ENCODE results near the gene FBXW7.

The FBXW7 gene

DNA sequence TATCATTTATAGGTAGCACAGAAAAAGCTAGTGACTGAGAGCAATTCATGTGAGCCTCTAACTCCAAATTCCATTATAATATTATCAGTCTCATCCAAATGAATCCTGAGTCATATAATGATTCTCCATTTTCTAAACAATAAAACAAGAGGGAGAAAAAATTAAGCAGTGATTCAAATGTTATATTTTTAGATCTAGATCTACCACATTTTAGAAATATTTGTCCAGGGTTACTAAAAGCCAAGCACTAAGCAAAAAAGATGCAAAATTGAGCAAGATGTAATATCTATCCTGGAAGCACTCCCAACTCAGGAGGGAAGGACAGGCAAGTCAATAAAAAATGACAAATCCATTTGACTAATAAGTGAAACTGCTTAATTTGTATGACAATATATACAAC, 172.8 kb downstream of the FBXW7 start:
- no peak for DNase-seq

DNA sequence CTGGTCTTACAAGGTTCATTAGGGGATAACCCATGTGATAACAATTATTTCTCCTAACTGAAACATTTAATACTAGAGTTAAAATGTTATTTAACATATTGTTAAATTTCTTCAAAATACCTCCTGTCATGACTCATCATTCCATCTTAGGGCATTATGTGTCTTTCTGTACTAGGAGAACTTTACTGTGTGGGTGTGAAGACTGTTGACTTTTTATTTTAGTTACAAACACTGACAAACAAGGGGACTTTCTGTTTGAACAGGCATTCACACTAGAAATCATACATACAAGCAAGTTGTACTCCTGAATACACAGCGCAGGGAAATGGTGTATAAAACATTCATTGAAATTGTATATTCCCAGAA, 175.9 kb downstream of the FBXW7 start:
- no peak for DNase-seq

DNA sequence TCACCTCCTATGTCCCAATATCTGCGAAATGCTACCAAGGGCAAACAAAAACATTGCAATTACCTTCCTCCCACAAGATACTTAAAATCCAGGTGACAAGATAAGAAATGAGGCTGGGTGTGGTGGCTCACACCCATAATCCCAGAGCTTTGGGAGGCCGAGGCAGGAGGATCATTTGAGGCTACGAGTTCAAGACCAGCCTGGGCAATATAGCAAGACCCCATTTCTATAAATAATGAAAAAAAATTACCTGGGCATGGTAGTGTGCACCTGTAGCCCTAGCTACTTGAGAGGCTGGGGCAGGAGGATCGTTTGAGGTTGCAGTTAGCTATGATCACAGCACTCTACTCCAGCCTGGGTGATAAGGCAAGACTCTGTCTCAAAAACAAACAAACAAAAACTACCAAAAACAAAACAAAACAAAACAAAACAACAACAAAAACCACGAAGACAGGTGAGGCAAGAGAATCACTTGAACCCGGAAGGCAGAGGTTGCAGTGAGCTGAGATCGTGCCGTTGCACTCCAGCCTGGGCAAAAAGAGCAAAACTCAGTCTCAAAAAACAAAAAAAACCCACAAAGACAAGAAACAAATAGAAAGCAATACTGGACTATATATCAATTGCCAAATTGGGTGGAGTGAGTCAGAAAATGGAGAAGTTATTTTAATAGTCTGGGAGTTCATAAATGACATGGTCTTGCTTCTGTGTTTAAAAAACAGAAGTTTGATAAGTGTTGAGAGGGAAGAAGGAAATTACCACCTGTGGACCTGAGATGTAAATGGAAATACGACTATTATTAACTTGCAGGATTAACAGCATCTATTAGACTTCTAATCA, 176.5 kb downstream of the FBXW7 start:
- DNase-seq: no peak

DNA sequence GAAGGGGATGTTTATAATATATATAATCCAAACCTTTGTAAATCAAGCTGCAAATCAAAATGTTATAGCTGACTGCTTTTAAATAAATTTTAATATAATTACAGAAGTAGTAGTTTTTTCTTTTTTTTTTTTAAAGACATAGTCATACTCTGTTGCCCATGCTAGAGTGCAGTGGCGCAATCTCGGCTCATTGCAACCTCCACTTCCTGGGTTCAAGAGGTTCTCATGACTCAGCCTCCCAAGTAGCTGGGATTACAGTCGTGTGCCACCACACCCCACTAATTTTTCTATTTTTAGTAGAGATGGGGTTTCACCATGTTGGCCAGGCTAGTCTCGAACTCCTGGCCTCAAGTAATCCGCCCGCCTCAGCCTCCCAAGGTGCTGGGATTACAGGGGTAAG, 178.7 kb downstream of the FBXW7 start:
- DNase-seq: no peak

DNA sequence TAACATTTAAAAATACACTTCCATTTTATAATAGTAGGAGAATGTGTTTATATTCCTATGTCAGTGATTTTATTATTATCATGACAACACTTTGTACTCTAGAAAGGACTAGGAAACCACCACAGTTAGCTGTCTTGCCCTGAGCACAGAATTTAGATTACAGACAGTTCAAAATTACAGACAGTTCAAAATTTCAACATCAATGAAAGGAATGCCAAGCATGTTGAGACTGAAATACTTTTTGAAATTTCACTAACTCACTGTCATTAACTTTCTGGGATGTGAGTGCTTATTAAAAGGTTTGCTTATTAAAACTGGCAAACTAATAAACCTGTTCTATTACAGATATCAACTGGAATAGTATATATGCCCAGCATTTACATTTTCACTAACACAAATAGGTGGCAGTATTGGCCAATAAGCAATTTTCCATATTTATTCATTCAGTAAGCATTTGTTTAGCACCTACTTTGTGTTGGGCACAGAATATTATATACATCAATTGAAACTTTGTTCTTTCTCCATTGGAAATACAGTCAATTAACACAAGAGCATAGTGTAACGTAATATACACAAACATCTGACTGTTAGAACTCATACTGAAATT, 179.4 kb downstream of the FBXW7 start:
- DNase-seq: no peak

DNA sequence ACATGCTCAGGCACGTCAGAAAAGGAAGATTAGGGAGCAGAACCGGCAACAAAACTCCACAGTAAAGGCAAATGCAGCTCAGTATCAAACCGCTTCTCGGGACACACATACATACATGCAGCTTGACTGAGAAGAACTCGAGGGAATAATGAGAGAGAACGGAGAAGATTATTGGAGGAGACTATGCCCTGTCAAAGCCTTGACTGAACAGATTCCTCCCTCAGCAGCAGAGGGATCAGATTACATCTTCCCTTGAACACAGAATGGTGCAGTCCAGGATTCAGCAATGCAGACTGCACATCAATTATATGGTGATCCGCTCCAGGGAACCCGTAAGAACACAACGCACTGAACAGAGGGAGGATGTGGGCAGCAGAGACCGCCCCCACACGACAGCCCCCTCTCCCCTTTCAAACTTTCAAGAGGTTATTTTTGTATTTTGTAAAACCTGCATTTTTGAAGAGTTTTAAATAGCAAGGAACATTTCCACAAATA, 183.2 kb downstream of the FBXW7 start:
- peak; percentile 78 for DNase-seq

DNA sequence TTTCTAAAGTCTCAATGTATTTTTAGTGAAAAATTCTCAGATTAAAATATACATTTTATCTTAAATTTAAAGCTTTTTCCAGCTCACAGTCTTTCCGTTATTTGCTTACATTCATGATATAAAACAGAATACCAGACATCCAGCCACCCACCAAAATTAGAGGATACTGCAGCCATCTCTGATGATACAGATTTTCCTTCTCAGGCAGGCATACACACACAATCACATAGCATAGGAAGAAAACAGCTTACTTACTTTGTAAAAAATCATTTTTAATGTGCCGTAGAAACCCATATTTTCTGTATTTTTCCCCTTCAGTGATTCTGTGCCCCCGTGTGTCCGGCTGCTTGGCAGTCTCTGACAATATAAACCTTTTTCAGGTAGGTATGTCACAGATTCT, 183.7 kb downstream of the FBXW7 start:
- DNase-seq: no peak

DNA sequence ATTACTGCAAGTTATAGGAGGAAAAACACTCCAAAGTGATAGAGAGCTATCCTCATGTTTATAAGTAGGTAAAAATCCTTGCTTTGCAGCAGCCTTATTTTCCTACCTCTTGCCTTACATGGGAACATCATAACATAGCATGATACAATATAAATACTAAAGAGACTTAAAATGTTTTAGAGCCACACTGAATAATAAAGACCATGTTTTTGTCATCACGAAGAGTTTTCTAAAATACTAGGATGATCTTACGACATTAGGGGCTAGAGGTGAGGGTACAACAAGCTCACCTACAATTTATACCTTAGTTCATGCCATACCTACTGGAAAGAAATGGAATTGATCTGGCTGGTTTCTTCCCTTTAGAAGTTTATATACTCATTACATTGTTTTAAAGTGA, 184.8 kb downstream of the FBXW7 start:
- DNase-seq: no peak

DNA sequence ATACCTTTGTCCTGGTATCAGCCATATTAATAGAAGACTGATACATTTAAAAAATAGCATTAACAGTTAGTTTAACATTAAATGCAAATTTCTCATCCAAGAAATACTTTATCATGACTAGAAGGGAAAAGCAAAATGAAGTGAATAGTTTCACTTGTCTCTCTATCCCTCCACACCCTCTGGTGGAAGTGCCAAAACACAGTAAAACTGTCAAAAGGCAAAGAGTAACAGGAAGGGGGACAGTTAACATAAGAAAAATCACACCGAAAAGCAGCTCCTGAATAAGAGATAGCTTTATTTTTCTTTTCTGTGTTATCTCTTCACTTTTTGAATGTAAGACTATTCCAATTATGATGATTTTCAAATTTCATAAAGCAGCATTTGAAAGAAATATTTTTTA, 187.2 kb downstream of the FBXW7 start:
- DNase-seq: no peak

DNA sequence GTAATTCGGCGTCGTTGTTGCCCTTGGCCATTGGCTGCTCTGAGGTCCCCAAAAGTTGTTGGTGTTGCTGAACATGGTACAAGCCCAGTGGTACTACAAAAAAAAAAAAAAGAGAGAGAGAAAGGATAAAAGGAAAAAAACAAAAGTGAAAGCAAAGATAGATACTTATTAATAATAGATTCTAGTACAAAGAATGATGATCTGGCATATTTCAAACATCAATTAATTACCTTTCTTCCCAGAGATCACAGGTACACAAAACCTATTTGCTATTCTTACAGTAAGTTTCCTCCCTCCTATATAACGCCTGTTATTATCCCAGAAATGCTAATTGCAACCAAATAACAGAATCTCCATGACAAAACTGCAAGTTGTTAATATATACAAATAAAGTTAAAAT, 188.9 kb downstream of the FBXW7 start:
- no peak for DNase-seq

DNA sequence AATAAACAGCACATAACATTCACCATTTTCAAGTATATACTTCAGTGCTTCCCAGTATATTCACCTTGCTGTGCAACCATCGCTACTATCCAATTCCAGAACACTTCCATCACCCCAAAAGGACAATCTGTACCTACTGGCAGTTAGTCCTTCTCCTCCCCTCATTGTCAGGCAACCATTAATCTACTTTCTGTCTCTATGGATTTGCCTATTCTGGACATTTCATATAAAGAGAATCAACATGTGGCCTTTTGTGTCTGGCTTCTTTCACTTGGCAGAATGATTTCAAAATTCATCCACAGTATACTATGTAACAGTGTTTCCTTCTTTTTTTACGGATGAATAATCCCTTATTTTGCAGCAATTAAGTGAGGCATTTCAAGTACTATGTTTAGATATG, 189.4 kb downstream of the FBXW7 start:
- DNase-seq: no peak

DNA sequence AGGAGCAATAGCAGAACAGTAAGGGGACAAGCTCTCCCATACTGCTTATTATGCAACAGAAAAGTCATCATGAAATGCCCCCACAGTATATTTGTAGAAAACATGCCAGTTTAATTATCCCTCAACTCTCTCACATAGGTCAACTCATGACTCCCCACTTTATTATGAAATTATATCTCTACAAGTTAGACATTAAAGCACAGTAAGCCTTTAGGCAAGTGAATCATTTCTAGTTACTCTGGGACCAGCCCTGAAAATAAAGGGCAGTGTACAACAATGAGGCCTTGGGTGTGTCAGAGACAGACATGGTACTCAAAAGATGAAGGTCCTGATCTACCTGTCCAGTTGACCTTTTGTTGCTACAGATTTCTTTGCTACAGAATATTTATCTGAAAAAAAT, 191.9 kb downstream of the FBXW7 start:
- DNase-seq: no peak

DNA sequence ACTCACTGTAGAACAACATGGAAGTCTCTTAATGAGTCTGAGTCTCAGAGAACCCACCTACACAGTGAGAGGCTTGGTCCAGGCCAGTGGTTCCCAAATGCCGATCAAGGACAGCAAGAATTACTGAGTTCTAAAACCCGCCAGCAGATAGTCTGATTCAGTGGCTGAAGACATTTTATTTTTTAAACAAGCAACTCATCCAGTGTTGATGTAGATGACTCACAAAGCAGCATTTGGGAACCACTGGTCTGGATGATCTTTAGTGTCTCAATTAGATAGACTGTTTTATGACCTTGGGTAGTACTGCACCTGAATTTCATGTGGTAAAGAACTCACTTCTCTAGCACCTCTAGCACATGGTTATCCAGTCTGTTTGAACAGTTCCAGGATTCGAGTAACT, 193.6 kb downstream of the FBXW7 start:
- no peak for DNase-seq

DNA sequence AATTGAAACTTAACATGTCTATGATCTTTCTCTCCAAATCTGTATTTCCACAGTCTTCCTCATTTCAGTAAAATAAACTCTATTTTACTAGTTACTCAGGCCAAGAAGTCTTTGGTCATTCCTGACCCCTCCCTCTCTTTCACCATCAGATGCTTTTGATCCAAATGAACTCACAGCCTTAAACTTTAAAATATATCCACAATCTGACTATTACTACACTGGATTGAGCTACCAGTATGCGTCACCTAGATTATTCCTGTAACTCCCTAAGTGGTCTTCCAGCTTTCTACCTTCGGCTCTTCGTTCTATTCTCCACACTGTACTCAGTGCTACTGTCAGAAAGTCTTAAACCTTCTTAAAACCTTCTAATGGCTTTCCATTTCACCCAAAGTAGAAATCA, 195.1 kb downstream of the FBXW7 start:
- no peak for DNase-seq

DNA sequence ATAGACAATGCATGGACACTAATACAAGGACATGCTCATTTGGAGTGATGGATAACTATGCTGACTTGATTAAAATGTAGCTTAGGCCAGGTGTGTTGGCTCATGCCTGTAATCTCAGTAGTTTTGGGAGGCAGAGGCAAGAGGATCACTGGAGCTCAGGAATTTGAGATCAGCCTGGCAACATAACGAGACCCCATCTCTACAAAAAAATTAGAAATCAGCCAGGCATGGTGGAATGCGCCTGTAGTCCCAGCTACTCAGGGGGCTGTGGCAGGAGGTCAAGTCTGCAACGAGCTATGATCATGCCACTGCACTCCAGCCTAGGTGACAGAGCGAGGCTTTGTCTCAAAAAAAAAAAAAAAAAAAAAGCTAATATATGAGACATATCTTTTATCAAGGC, 196.3 kb downstream of the FBXW7 start:
- no peak for DNase-seq

DNA sequence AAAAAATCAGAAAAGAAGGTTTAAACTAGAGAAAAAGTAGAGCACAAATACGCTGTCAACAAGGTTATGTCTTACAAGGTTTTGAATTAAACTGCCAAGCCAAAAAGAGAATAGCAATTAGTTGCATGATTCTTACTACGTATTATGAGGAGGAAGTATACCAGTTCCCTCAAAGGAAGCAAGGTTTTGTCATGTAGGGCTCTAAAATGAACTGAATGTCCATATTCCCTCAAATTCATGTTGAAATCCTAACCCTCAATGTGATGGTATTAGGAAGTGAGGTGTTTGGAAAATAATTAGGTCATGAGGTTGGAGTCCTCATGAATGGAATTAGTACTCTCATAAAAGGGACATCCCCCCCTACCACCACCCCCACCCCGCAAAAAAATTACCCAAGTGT, 201.0 kb downstream of the FBXW7 start:
- no peak for DNase-seq

DNA sequence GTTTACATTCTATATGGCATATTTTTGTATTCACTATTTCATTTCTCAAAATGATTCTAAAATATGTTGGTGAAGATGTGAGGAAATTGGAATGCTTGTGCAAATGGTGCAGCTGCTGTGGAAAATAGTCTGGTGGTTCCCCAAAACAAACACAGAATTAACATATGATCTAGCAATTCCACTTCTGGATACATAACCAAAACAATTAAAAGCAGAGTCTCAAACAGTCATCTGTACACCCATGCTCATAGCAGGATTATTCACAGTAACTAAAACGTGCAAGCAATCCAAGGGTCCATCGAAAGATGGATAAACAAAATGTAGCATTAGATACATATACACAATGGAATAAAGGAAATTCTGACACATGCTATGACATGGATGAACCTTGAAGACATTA, 204.8 kb downstream of the FBXW7 start:
- no peak for DNase-seq

DNA sequence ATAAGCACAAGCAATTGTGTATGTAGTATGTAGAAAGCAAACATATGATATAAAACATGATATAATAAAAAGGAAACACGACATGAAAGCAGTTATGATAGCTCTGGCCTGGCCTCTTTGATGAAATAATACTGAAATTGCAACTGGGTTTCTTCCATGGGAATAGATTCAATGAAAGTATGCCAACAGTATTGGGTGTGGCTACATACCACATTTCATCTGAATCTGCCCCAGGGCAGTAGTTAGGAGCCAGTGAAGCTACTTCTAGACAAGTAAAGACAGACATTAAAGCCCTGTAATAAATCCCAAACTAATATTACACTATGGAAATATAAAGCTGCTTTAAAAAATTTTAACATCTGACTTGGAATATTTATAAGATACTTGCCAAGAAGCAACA, 207.3 kb downstream of the FBXW7 start:
- no peak for DNase-seq

DNA sequence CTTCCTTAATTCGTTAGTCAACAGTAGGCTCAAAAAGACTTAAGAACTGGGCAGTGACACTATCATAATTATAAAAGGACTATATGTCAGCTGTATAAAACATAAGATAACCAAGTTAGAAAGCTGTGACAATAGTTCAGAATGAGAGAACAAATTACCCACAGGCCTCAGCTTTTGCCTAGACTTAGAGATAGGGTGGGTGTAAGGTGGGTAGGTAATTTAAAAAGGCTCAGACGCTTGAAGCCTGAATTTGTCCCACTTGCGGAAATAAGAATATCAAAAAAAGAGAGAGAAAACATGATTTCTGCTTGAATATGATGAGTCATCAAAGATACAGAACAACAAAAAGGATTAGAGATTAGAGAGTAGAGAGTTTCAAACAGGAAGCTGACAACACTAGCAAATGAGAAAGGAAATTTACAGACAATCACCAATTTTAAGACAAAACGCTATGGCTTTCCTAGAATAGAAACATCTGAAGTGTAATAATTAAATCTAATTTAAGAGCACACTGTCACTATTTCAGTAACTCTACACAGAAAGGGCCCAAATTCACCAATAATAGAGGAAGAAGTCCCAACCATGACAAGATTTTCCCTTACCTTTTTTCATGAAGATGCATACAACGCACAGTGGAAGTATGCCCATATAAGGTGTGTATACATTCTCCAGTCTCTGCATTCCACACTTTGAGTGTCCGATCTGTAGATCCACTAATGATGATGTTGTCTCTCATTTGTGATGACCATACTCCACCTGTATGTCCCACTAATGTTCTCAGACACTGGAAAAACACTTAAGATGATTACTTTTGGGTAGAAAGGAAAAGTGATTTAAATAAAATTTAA, 208.1 kb downstream of the FBXW7 start:
- DNase-seq: no peak

DNA sequence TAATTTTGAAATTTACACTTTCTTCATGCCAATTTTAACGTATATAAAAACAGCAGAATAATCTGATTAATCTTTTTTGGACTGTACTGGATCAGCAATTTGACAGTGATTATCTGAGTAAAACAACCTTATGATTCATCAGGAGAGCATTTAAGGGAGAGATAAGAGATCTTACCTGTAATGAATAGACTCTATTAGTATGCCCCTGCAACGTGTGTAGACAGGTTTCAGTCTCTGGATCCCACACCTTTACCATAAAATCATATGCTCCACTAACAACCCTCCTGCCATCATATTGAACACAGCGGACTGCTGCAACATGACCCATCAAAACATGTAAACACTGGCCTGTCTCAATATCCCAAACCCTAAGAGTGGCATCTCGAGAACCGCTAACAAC, 210.1 kb downstream of the FBXW7 start:
- no peak for DNase-seq

DNA sequence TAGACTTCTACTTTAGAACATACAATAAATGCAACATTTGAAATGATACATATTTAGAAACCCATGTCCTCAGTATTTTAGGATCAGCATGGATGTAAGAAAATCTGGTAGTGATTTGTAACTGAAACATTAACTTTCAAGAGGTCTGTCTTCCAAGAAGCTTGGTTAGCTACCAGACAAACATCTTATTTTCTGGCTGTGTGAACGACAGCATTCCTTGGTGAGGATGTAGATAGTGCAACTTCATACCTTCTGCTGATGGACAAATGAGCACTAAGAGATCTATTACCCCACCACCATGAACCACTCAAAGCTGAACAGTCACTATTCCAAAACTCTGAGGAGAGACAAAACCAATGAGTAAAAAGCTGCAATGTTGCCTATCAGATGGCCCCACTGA, 212.7 kb downstream of the FBXW7 start:
- DNase-seq: no peak

DNA sequence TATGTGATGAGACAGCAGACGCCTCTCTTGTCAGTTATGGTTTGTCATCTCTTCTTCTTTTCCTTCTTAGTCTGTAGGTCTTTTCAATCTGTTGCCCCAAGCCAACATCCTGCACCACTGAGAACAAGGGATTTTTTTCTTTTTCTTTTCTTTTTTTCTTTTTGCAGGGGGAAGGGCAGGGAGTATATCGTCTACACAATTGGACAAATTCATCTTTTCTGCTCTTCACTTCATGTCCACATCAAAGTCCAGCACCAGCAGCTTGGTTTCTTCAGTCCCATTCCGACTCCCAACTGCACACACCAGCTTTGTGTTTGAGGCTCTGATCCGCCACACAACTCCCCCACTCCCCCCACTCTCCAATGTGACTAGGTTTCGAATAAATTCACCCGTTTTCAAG, 213.2 kb downstream of the FBXW7 start:
- DNase-seq: no peak

DNA sequence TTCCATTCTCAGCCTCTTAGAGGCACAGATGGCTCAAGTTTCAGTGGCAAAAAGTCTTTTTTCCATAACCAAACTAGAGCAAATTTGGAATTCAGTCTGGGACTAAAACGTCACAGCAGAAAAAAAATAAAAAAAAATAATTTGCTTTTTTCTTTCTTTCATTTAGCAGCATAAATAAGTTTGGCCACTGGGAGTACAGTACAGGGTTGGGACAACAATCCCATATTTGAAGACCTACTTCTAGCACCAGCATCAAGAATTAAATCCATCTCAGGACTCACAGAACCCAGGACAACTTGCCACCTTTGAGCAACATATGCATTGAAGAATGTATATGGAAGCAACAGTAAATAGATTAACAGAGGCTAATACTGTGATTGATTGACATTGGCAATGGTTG, 214.0 kb downstream of the FBXW7 start:
- no peak for DNase-seq

DNA sequence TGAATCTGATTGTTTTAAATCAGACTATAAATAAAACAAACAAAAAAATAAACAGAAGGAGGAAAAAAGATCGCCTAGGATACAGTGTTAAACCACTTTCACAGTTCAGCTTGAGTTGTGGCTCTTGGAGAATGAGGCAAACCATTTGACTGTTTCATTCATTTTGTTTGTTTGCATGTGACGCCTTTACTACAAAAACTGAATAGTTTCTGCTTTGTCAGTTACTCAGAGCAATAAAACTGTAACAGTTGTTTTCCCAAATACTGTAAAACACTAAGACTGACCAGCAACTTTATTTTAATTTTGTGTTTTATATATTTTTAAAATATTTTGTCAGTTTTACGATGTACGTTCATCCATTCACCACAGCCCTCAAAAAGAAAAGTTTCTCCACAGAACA, 214.5 kb downstream of the FBXW7 start:
- no peak for DNase-seq

Measured in NCI-H345 (cell line).